WTC11 (cell line): ENCODE results near the gene MYLK3. TPM values are rescaled to one million over a fixed set of nuclear protein-coding genes. Genes with fewer than 3 reads are reported as not detected.

Experiments
- ATF1 ChIP-seq: sonication (generic); formaldehyde crosslinking; IDR thresholded peaks from 2 replicates; pipeline ENCODE4 v1.8.1; 2023; ENCODE audit warnings: mild to moderate bottlenecking, moderate library complexity, missing genetic modification reagents
- CREB1 ChIP-seq: sonication (generic); formaldehyde crosslinking; IDR thresholded peaks from 2 replicates; pipeline ENCODE4 v1.8.0; 2023; ENCODE audit warnings: mild to moderate bottlenecking, missing genetic modification reagents
- CREM ChIP-seq: sonication (generic); formaldehyde crosslinking; IDR thresholded peaks from 2 replicates; pipeline ENCODE4 v1.8.1; 2022; ENCODE audit warnings: mild to moderate bottlenecking, missing genetic modification reagents, moderate library complexity
- ETV6 ChIP-seq: sonication (generic); formaldehyde crosslinking; IDR thresholded peaks from 2 replicates; pipeline ENCODE4 v1.8.1; 2022; ENCODE audit warnings: mild to moderate bottlenecking, missing genetic modification reagents
- FOXK1 ChIP-seq: sonication (generic); formaldehyde crosslinking; IDR thresholded peaks from 2 replicates; pipeline ENCODE4 v1.8.0; 2022; ENCODE audit warnings: mild to moderate bottlenecking, moderate library complexity, missing genetic modification reagents
- IRF2 ChIP-seq: sonication (generic); formaldehyde crosslinking; IDR thresholded peaks from 2 replicates; pipeline ENCODE4 v1.8.0; 2022; ENCODE audit warnings: low read depth, missing genetic modification reagents, borderline replicate concordance
- MXD4 ChIP-seq: fragments of 250-450 bp; sonication (Bioruptor Pico); IDR thresholded peaks from 2 replicates; pipeline ENCODE4 v1.8.0; 2021; ENCODE audit warnings: mild to moderate bottlenecking, moderate library complexity, borderline replicate concordance
- NFATC4 ChIP-seq: fragments of 250-450 bp; sonication (Bioruptor Pico); IDR thresholded peaks from 2 replicates; pipeline ENCODE4 v1.9.0; 2021; ENCODE audit warnings: mild to moderate bottlenecking
- NFYB ChIP-seq: sonication (generic); formaldehyde crosslinking; conservative IDR thresholded peaks from 2 replicates; pipeline ENCODE4 v1.8.0; 2022; ENCODE audit warnings: low read depth, missing genetic modification reagents
- SMAD3 ChIP-seq: sonication (generic); formaldehyde crosslinking; IDR thresholded peaks from 2 replicates; pipeline ENCODE4 v1.8.0; 2022; ENCODE audit warnings: missing genetic modification reagents, mild to moderate bottlenecking, borderline replicate concordance
- SMAD4 ChIP-seq: sonication (generic); formaldehyde crosslinking; IDR thresholded peaks from 2 replicates; pipeline ENCODE4 v1.8.0; 2022; ENCODE audit warnings: mild to moderate bottlenecking, missing genetic modification reagents
- ZBTB21 ChIP-seq: sonication (generic); formaldehyde crosslinking; IDR thresholded peaks from 2 replicates; pipeline ENCODE4 v1.8.1; 2023; ENCODE audit warnings: mild to moderate bottlenecking, missing genetic modification reagents, borderline replicate concordance
- ZNF232 ChIP-seq: sonication (generic); formaldehyde crosslinking; IDR thresholded peaks from 2 replicates; pipeline ENCODE4 v1.8.0; 2022; ENCODE audit warnings: mild to moderate bottlenecking, missing genetic modification reagents
- ZNF317 ChIP-seq: sonication (generic); formaldehyde crosslinking; IDR thresholded peaks from 2 replicates; pipeline ENCODE4 v1.8.1; 2023; ENCODE audit warnings: low read depth, mild to moderate bottlenecking, moderate library complexity, missing genetic modification reagents, borderline replicate concordance
- total RNA-seq: library from RNA; stranded (reverse); gene quantifications from 3 replicates; pipeline ENCODE4 v1.2.3, GENCODE V29; 2021
- TF ChIP-seq, protein P1 (sequence below): fragments of 200-600 bp; IDR thresholded peaks from 2 replicates; pipeline ENCODE4 v1.8.0; 2022; ENCODE audit warnings: antibody characterized with exemption
- TF ChIP-seq, protein P2 (sequence below): sonication (generic); formaldehyde crosslinking; IDR thresholded peaks from 2 replicates; pipeline ENCODE4 v1.8.0; 2022; ENCODE audit warnings: mild to moderate bottlenecking, missing genetic modification reagents
- TF ChIP-seq, protein P3 (sequence below): fragments of 250-450 bp; sonication (Bioruptor Pico); IDR thresholded peaks from 2 replicates; pipeline ENCODE4 v1.8.0; 2021; ENCODE audit warnings: mild to moderate bottlenecking
- TF ChIP-seq, protein P4 (sequence below): sonication (generic); formaldehyde crosslinking; IDR thresholded peaks from 2 replicates; pipeline ENCODE4 v1.8.0; 2022; ENCODE audit warnings: mild to moderate bottlenecking, missing genetic modification reagents
- TF ChIP-seq, protein P5 (sequence below): sonication (generic); formaldehyde crosslinking; IDR thresholded peaks from 2 replicates; pipeline ENCODE4 v1.8.1; 2023; ENCODE audit warnings: mild to moderate bottlenecking, missing genetic modification reagents, moderate library complexity
- TF ChIP-seq, protein P6 (sequence below): fragments of 250-450 bp; sonication (Bioruptor Pico); IDR thresholded peaks from 2 replicates; pipeline ENCODE4 v1.9.0; 2021; ENCODE audit warnings: mild to moderate bottlenecking, borderline replicate concordance
- TF ChIP-seq, protein P7 (sequence below): sonication (generic); formaldehyde crosslinking; conservative IDR thresholded peaks from 2 replicates; pipeline ENCODE4 v1.8.1; 2022; ENCODE audit warnings: mild to moderate bottlenecking, missing genetic modification reagents

Gene MYLK3
- total RNA-seq, 1 experiment from 2014 or later, result 0.79 TPM

DNA sequence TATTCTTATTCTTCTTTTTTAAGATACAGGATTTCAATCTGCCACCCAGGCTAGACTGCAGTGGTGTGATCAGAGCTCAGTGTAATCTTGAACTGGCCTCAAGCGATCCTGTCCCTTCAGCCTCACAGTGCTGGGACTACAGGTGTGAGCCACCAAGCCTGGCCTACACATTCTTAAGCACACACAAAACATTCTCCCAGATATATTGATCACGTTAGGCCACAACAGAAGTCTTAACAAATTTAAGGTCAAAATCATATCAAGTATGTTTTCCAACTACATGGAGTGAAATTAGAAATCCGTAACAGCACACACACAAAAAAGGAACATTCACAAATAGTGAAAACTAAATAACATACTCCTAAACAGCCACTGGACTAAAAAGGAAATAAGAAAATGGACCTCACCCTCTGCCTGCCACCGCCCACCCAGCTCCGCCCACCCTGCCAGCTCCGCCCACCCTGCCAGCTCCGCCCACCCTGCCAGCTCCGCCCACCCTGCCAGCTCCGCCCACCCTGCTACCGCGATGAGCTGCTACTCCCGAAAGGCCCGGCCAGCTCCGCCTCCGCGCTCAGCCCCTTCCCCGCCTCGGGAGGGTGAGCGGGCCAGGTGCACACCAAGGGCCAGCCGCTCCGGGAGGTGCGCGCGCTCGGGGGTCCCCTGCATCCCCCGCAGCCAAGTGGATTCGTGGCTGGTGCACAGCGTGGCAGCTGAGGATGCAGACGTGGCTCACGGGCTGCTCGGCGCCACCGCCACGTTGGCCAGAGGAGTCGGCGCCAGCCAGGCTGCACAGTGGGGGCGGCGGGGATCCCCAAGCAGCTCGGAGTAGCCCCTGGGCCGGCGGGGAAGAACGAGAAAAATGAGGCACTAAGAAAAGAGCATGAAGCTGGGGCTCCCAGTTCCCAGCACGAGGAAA lies 41.6 kb upstream of the MYLK3 start (continued):
- TF ChIP-seq, protein P1, sequence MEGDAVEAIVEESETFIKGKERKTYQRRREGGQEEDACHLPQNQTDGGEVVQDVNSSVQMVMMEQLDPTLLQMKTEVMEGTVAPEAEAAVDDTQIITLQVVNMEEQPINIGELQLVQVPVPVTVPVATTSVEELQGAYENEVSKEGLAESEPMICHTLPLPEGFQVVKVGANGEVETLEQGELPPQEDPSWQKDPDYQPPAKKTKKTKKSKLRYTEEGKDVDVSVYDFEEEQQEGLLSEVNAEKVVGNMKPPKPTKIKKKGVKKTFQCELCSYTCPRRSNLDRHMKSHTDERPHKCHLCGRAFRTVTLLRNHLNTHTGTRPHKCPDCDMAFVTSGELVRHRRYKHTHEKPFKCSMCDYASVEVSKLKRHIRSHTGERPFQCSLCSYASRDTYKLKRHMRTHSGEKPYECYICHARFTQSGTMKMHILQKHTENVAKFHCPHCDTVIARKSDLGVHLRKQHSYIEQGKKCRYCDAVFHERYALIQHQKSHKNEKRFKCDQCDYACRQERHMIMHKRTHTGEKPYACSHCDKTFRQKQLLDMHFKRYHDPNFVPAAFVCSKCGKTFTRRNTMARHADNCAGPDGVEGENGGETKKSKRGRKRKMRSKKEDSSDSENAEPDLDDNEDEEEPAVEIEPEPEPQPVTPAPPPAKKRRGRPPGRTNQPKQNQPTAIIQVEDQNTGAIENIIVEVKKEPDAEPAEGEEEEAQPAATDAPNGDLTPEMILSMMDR, result no peak
- no peak for TF ChIP-seq ZNF317 (CRISPR knock-in tag)
- peak; percentile 77 for TF ChIP-seq ZBTB21 (CRISPR knock-in tag)
- TF ChIP-seq SMAD4 (CRISPR knock-in tag), result no peak
- TF ChIP-seq MXD4 (CRISPR knock-in tag), result no peak
- TF ChIP-seq, protein P2, sequence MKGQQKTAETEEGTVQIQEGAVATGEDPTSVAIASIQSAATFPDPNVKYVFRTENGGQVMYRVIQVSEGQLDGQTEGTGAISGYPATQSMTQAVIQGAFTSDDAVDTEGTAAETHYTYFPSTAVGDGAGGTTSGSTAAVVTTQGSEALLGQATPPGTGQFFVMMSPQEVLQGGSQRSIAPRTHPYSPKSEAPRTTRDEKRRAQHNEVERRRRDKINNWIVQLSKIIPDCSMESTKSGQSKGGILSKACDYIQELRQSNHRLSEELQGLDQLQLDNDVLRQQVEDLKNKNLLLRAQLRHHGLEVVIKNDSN (CRISPR knock-in tag), result peak; percentile 25; the same call in 1 of the 2 replicates
- TF ChIP-seq, protein P3, sequence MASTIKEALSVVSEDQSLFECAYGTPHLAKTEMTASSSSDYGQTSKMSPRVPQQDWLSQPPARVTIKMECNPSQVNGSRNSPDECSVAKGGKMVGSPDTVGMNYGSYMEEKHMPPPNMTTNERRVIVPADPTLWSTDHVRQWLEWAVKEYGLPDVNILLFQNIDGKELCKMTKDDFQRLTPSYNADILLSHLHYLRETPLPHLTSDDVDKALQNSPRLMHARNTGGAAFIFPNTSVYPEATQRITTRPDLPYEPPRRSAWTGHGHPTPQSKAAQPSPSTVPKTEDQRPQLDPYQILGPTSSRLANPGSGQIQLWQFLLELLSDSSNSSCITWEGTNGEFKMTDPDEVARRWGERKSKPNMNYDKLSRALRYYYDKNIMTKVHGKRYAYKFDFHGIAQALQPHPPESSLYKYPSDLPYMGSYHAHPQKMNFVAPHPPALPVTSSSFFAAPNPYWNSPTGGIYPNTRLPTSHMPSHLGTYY (CRISPR knock-in tag), result no peak
- no peak for TF ChIP-seq CREM (CRISPR knock-in tag)
- no peak for TF ChIP-seq IRF2
- peak; percentile 77 for TF ChIP-seq ZNF232
- TF ChIP-seq ETV6 (CRISPR knock-in tag), result 0 out of 2 replicates have a peak, but pooled peaks have one; percentile 43
- no peak for TF ChIP-seq ATF1 (CRISPR knock-in tag)
- TF ChIP-seq, protein P4, sequence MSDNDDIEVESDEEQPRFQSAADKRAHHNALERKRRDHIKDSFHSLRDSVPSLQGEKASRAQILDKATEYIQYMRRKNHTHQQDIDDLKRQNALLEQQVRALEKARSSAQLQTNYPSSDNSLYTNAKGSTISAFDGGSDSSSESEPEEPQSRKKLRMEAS (CRISPR knock-in tag), result peak; percentile 79
- no peak for TF ChIP-seq CREB1 (CRISPR knock-in tag)
- 0 out of 2 replicates have a peak, but pooled peaks have one; percentile 10 for TF ChIP-seq FOXK1 (CRISPR knock-in tag)
- TF ChIP-seq, protein P5, sequence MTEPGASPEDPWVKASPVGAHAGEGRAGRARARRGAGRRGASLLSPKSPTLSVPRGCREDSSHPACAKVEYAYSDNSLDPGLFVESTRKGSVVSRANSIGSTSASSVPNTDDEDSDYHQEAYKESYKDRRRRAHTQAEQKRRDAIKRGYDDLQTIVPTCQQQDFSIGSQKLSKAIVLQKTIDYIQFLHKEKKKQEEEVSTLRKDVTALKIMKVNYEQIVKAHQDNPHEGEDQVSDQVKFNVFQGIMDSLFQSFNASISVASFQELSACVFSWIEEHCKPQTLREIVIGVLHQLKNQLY (CRISPR knock-in tag), result no peak
- 0 out of 2 replicates have a peak, but pooled peaks have one; percentile 35 for TF ChIP-seq SMAD3 (CRISPR knock-in tag)
- TF ChIP-seq NFYB (CRISPR knock-in tag), result no peak
- TF ChIP-seq, protein P6, sequence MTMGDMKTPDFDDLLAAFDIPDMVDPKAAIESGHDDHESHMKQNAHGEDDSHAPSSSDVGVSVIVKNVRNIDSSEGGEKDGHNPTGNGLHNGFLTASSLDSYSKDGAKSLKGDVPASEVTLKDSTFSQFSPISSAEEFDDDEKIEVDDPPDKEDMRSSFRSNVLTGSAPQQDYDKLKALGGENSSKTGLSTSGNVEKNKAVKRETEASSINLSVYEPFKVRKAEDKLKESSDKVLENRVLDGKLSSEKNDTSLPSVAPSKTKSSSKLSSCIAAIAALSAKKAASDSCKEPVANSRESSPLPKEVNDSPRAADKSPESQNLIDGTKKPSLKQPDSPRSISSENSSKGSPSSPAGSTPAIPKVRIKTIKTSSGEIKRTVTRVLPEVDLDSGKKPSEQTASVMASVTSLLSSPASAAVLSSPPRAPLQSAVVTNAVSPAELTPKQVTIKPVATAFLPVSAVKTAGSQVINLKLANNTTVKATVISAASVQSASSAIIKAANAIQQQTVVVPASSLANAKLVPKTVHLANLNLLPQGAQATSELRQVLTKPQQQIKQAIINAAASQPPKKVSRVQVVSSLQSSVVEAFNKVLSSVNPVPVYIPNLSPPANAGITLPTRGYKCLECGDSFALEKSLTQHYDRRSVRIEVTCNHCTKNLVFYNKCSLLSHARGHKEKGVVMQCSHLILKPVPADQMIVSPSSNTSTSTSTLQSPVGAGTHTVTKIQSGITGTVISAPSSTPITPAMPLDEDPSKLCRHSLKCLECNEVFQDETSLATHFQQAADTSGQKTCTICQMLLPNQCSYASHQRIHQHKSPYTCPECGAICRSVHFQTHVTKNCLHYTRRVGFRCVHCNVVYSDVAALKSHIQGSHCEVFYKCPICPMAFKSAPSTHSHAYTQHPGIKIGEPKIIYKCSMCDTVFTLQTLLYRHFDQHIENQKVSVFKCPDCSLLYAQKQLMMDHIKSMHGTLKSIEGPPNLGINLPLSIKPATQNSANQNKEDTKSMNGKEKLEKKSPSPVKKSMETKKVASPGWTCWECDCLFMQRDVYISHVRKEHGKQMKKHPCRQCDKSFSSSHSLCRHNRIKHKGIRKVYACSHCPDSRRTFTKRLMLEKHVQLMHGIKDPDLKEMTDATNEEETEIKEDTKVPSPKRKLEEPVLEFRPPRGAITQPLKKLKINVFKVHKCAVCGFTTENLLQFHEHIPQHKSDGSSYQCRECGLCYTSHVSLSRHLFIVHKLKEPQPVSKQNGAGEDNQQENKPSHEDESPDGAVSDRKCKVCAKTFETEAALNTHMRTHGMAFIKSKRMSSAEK (CRISPR knock-in tag), result no peak
- no peak; the same call in 1 of the 2 replicates for TF ChIP-seq NFATC4
- TF ChIP-seq, protein P7, sequence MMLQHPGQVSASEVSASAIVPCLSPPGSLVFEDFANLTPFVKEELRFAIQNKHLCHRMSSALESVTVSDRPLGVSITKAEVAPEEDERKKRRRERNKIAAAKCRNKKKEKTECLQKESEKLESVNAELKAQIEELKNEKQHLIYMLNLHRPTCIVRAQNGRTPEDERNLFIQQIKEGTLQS (CRISPR knock-in tag), result no peak
- TF ChIP-seq, all 79 proteins: peak for 20
